HepG2 (cell line): ENCODE data around the gene NAT9. TPM values are rescaled to one million over a fixed set of nuclear protein-coding genes. Genes with fewer than 3 reads are reported as not detected.
A peak's percentile ranks its signal among the peaks of the same experiment; 100 is the strongest.

Experiments used
- AGO1 ChIP-seq: fragments of 200-400 bp; formaldehyde crosslinking; IDR thresholded peaks from 2 replicates; pipeline ENCODE4 v1.6.1; 2017; ENCODE audit warnings: mild to moderate bottlenecking, low read depth, low read length, moderate library complexity; ENCODE audit not compliant: poor library complexity, severe bottlenecking
- ARID5B ChIP-seq: IDR thresholded peaks from 2 replicates; pipeline ENCODE4 v1.4.0; 2020; ENCODE audit warnings: mild to moderate bottlenecking, missing genetic modification reagents
- ATF1 ChIP-seq: IDR thresholded peaks from 2 replicates; pipeline ENCODE4 v1.6.1; 2016; ENCODE audit warnings: mild to moderate bottlenecking, control low read depth
- FOXK2 ChIP-seq: fragments of 450-650 bp; IDR thresholded peaks from 2 replicates; pipeline ENCODE4 v1.6.1; 2016
- HDAC2 ChIP-seq: sonication (generic); formaldehyde crosslinking; IDR thresholded peaks from 2 replicates; pipeline ENCODE4 v1.4.0; 2020; ENCODE audit warnings: missing genetic modification reagents
- HIVEP1 ChIP-seq: sonication (generic); formaldehyde crosslinking; IDR thresholded peaks from 2 replicates; pipeline ENCODE4 v1.4.0; 2020; ENCODE audit warnings: mild to moderate bottlenecking, missing genetic modification reagents
- MIER3 ChIP-seq: IDR thresholded peaks from 2 replicates; pipeline ENCODE4 v1.6.1; 2016; ENCODE audit warnings: missing compliant biosample characterization, borderline replicate concordance
- PLRG1 ChIP-seq: fragments of 450-650 bp; conservative IDR thresholded peaks from 2 replicates; pipeline ENCODE4 v1.6.1; 2016
- TARDBP ChIP-seq: sonication (generic); formaldehyde crosslinking; IDR thresholded peaks from 2 replicates; pipeline ENCODE4 v1.8.0; 2022; ENCODE audit warnings: mild to moderate bottlenecking, missing genetic modification reagents
- THAP11 ChIP-seq: IDR thresholded peaks from 2 replicates; pipeline ENCODE4 v1.6.1; 2016; ENCODE audit warnings: missing biosample characterization, missing genetic modification reagents
- THAP7 ChIP-seq: sonication (generic); formaldehyde crosslinking; IDR thresholded peaks from 2 replicates; pipeline ENCODE4 v1.8.1; 2023; ENCODE audit warnings: mild to moderate bottlenecking, missing genetic modification reagents
- ZBTB33 ChIP-seq: sonication (generic); formaldehyde crosslinking; IDR thresholded peaks from 2 replicates; pipeline ENCODE4 v1.4.0; 2020; ENCODE audit warnings: missing genetic modification reagents
- ZBTB34 ChIP-seq: sonication (generic); formaldehyde crosslinking; IDR thresholded peaks from 2 replicates; pipeline ENCODE4 v1.8.0; 2022; ENCODE audit warnings: mild to moderate bottlenecking, missing genetic modification reagents
- ZFP62 ChIP-seq: sonication (generic); formaldehyde crosslinking; IDR thresholded peaks from 2 replicates; pipeline ENCODE4 v1.4.0; 2020; ENCODE audit warnings: missing genetic modification reagents
- ZMYM4 ChIP-seq: sonication (generic); formaldehyde crosslinking; IDR thresholded peaks from 2 replicates; pipeline ENCODE4 v1.8.1; 2023; ENCODE audit warnings: mild to moderate bottlenecking, missing genetic modification reagents
- ZNF749 ChIP-seq: sonication (generic); formaldehyde crosslinking; IDR thresholded peaks from 2 replicates; pipeline ENCODE4 v1.8.0; 2022; ENCODE audit warnings: mild to moderate bottlenecking, missing genetic modification reagents, moderate library complexity, borderline replicate concordance
- ZNF782 ChIP-seq: sonication (generic); formaldehyde crosslinking; IDR thresholded peaks from 2 replicates; pipeline ENCODE4 v1.4.0; 2020; ENCODE audit warnings: missing genetic modification reagents, mild to moderate bottlenecking, borderline replicate concordance
- ZNF83 ChIP-seq: sonication (generic); formaldehyde crosslinking; IDR thresholded peaks from 2 replicates; pipeline ENCODE4 v1.4.0; 2020; ENCODE audit warnings: missing genetic modification reagents, mild to moderate bottlenecking, borderline replicate concordance
- polyA plus RNA-seq, 8 experiments: library from polyadenylated mRNA; depleted of rRNA in 3 of 8; stranded (reverse) in 7 of 8; unstranded in 1 of 8; fragments of >200 nt; fragmentation: Illumina TruSeq in 4 of 8; extraction: Trizol in 4 of 8; gene quantifications; 2 replicates each; pipeline versions ENCODE4 v1.2.1 to v1.2.3, GENCODE V29; 2011 to 2016; ENCODE audit warnings: low read depth in 4 of 8, missing spikeins in 1 of 8, mixed read lengths in 1 of 8; ENCODE audit not compliant: insufficient read depth in 1 of 8
- total RNA-seq, 5 experiments: library from RNA; depleted of rRNA; stranded (reverse); fragments of >200 nt; fragmentation: Illumina TruSeq; extraction: Trizol; gene quantifications; 2 replicates each; pipeline ENCODE4 v1.2.3, GENCODE V29; 2016; ENCODE audit warnings: low read depth in 1 of 5
- TF ChIP-seq, protein P1 (sequence below): sonication (generic); formaldehyde crosslinking; IDR thresholded peaks from 2 replicates; pipeline ENCODE4 v1.8.1; 2023; ENCODE audit warnings: mild to moderate bottlenecking, inconsistent platforms, moderate library complexity, missing genetic modification reagents, borderline replicate concordance
- TF ChIP-seq, protein P2 (sequence below): sonication (generic); formaldehyde crosslinking; IDR thresholded peaks from 2 replicates; pipeline ENCODE4 v1.5.0; 2020; ENCODE audit warnings: missing genetic modification reagents, mild to moderate bottlenecking, borderline replicate concordance

NAT9 gene
- total and polyA plus RNA-seq, 2 of the 13 experiments (the other 11 are each of a cell fraction or from before 2014, with no cell fraction given) = 39.7 to 44.2 TPM

DNA sequence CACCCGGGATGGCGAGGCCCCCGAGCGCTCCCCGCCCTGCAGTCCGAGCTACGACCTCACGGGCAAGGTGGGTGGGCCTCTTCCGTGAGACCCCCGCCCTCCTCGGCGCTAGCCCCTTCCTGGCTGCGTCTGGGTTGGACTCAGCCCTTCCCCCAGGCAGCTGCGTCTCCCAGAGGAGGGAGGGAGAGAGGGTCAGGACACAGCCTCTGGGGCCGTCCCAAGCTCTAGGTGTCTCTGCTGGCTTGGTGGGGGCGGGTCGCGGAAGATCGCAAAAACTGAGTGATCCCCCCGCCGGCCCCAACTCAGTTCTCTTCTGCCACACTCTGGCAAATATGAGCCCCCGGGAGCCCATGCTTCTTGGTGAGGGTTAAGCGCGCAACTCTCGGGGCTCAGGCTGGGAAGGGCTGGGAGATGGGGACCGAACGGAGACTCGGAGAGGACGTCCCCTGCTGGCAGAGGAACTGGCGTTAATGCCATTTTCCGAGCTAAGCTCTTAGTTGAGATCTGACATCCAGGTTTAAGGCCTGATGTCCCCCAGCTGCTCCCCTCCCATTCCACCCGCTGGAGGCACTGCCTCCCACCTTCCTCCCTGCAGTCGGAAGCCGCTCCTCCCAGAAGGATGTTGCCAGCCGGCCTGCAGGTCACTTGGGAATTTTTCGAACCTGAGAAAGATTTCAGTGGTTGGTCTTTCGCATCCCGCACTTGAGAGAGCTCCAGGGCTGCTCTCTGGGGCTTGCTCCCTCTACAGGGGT lies 38.7 kb downstream of the NAT9 start (continued):
- TF ChIP-seq PLRG1 (no peak), AGO1 (no peak), ARID5B (no peak), MIER3 (CRISPR knock-in tag) (no peak), ZMYM4 (CRISPR knock-in tag) (no peak), ZBTB34 (no peak), FOXK2 (no peak), TARDBP (CRISPR knock-in tag) (peak; percentile 64; the same call in 1 of the 2 replicates), ZNF83 (no peak), ZFP62 (CRISPR knock-in tag) (no peak), ATF1 (CRISPR knock-in tag) (no peak), ZNF782 (CRISPR knock-in tag) (0 out of 2 replicates have a peak, but pooled peaks have one; percentile 32), ZNF749 (CRISPR knock-in tag) (0 out of 2 replicates have a peak, but pooled peaks have one; percentile 43), THAP7 (no peak), HDAC2 (CRISPR knock-in tag) (no peak), THAP11 (no peak), HIVEP1 (CRISPR knock-in tag) (no peak), ZBTB33 (CRISPR knock-in tag) (no peak)
- TF ChIP-seq, protein P1, sequence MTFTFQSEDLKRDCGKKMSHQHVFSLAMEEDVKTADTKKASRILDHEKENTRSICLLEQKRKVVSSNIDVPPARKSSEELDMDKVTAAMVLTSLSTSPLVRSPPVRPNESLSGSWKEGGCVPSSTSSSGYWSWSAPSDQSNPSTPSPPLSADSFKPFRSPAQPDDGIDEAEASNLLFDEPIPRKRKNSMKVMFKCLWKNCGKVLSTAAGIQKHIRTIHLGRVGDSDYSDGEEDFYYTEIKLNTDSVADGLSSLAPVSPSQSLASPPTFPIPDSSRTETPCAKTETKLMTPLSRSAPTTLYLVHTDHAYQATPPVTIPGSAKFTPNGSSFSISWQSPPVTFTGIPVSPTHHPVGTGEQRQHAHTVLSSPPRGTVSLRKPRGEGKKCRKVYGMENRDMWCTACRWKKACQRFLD (CRISPR knock-in tag) = no peak
- TF ChIP-seq, protein P2, sequence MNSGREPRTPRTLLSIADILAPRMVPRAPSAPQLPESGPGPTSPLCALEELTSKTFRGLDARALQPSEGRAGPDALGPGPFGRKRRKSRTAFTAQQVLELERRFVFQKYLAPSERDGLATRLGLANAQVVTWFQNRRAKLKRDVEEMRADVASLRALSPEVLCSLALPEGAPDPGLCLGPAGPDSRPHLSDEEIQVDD (CRISPR knock-in tag) = no peak
